ENCODE measurements around the gene PDE4D.
A peak's percentile ranks its signal among the peaks of the same experiment; 100 is the strongest.

Gene PDE4D

GRCh38 chr5:59206132-59206581 lies 687.4 kb downstream of the PDE4D start:
- DNase-seq (ENCODE audit: low spot score): no peak

GRCh38 chr5:59204114-59204897 lies 689.2 kb downstream of the PDE4D start:
- no peak for DNase-seq (ENCODE audit: low spot score)

GRCh38 chr5:59199868-59200267 lies 693.7 kb downstream of the PDE4D start:
- DNase-seq (ENCODE audit: low spot score): no peak

GRCh38 chr5:59198832-59199231 lies 694.7 kb downstream of the PDE4D start:
- DNase-seq (ENCODE audit: low spot score): no peak

- no peak for DNase-seq (ENCODE audit: low spot score)
Observed at GRCh38 chr5:59198365-59198764, 695.2 kb downstream of the PDE4D start.

- DNase-seq (ENCODE audit: low spot score): no peak
Observed at GRCh38 chr5:59197911-59198310, 695.6 kb downstream of the PDE4D start.

GRCh38 chr5:59193616-59194319 lies 699.8 kb downstream of the PDE4D start:
- DNase-seq (ENCODE audit: low spot score): peak; percentile 87

- DNase-seq (ENCODE audit: low spot score): no peak
Observed at GRCh38 chr5:59190746-59191145, 702.8 kb downstream of the PDE4D start.

GRCh38 chr5:59189472-59190244 lies 703.9 kb downstream of the PDE4D start:
- DNase-seq (ENCODE audit: low spot score): no peak

GRCh38 chr5:59188419-59189225 lies 704.9 kb downstream of the PDE4D start:
- peak; percentile 81 for DNase-seq (ENCODE audit: low spot score)

- peak; percentile 44 for DNase-seq (ENCODE audit: low spot score)
Observed at GRCh38 chr5:59187857-59188256, 705.7 kb downstream of the PDE4D start.

GRCh38 chr5:59186623-59187022 lies 706.9 kb downstream of the PDE4D start:
- DNase-seq (ENCODE audit: low spot score): no peak

GRCh38 chr5:59185757-59186385 lies 707.7 kb downstream of the PDE4D start:
- DNase-seq (ENCODE audit: low spot score): no peak

GRCh38 chr5:59184769-59185168 lies 708.8 kb downstream of the PDE4D start:
- no peak for DNase-seq (ENCODE audit: low spot score)

- no peak for DNase-seq (ENCODE audit: low spot score)
Observed at GRCh38 chr5:59182760-59183159, 710.8 kb downstream of the PDE4D start.

GRCh38 chr5:59180515-59180914 lies 713.0 kb downstream of the PDE4D start:
- no peak for DNase-seq (ENCODE audit: low spot score)

- no peak for DNase-seq (ENCODE audit: low spot score)
Observed at GRCh38 chr5:59179704-59180103, 713.8 kb downstream of the PDE4D start.

- no peak for DNase-seq (ENCODE audit: low spot score)
Observed at GRCh38 chr5:59178482-59178881, 715.0 kb downstream of the PDE4D start.

GRCh38 chr5:59178071-59178470 lies 715.5 kb downstream of the PDE4D start:
- DNase-seq (ENCODE audit: low spot score): no peak

GRCh38 chr5:59177644-59178043 lies 715.9 kb downstream of the PDE4D start:
- no peak for DNase-seq (ENCODE audit: low spot score)

GRCh38 chr5:59174248-59174844 lies 719.2 kb downstream of the PDE4D start:
- DNase-seq (ENCODE audit: low spot score): peak; percentile 85

All from RKO (cell line).